Measurements from ENCODE around the gene MYO1H.

MYO1H gene

GRCh38 chr12:109491671-109492070 lies 144.0 kb downstream of the MYO1H start:
- no peaks in the 10 kb centered on the region for H3K27me3 ChIP-seq (ENCODE audit: low read depth, low read length)
- H3K36me3 ChIP-seq (replicated peaks; ENCODE audit: low read depth, low read length), result peaks cover 40% of the 10 kb centered on the region
- no peak overlapping the region for H3K4me3 ChIP-seq (ENCODE audit: low read length)
- no peak overlapping the region for H3K27ac ChIP-seq (ENCODE audit: low read length)
- H3K4me2 ChIP-seq (ENCODE audit: low read length), result no peak overlapping the region
- no peaks in the 10 kb centered on the region for H3K4me1 ChIP-seq (ENCODE audit: low read length)
- no peak overlapping the region for H2AFZ ChIP-seq (ENCODE audit: low read depth, low read length)
- H4K20me1 ChIP-seq (ENCODE audit: insufficient read depth, low read length), result no peaks in the 10 kb centered on the region
- no peaks in the 10 kb centered on the region for H3K9me3 ChIP-seq (ENCODE audit: insufficient read depth, low read length)
- H3K79me2 ChIP-seq (ENCODE audit: low read length), result no peaks in the 10 kb centered on the region
- no peak for TF ChIP-seq EZH2phosphoT487 (IDR thresholded peaks at IDR 0.05; ENCODE audit: low read depth)
- H3K9ac ChIP-seq (ENCODE audit: low read length), result no peak overlapping the region

GRCh38 chr12:109492371-109492770 lies 144.7 kb downstream of the MYO1H start:
- no peaks in the 10 kb centered on the region for H3K4me1 ChIP-seq (ENCODE audit: low read length)
- no peak overlapping the region for H2AFZ ChIP-seq (ENCODE audit: low read depth, low read length)
- H3K9me3 ChIP-seq (ENCODE audit: insufficient read depth, low read length), result no peaks in the 10 kb centered on the region
- no peaks in the 10 kb centered on the region for H3K27me3 ChIP-seq (ENCODE audit: low read depth, low read length)
- no peak for TF ChIP-seq CTCF (IDR thresholded peaks at IDR 0.05; ENCODE audit: low read depth, low read length)
- no peak for TF ChIP-seq EZH2phosphoT487 (IDR thresholded peaks at IDR 0.05; ENCODE audit: low read depth)
- H3K27ac ChIP-seq (ENCODE audit: low read length), result no peak overlapping the region
- no peaks in the 10 kb centered on the region for H3K79me2 ChIP-seq (ENCODE audit: low read length)
- H3K36me3 ChIP-seq (replicated peaks; ENCODE audit: low read depth, low read length), result peaks cover 37% of the 10 kb centered on the region
- H3K9ac ChIP-seq (ENCODE audit: low read length), result no peak overlapping the region
- H3K4me3 ChIP-seq (ENCODE audit: low read length), result no peak overlapping the region
- H3K4me2 ChIP-seq (ENCODE audit: low read length), result no peak overlapping the region
- no peaks in the 10 kb centered on the region for H4K20me1 ChIP-seq (ENCODE audit: insufficient read depth, low read length)

- Histone ChIP-seq H4K20me1 (ENCODE audit: insufficient read depth, low read length) (no peaks in the 10 kb centered on the region), H3K4me3 (ENCODE audit: low read length) (no peak overlapping the region), H3K36me3 (replicated peaks; ENCODE audit: low read depth, low read length) (peaks cover 30% of the 10 kb centered on the region), H3K9me3 (ENCODE audit: insufficient read depth, low read length) (no peaks in the 10 kb centered on the region), H3K9ac (ENCODE audit: low read length) (no peak overlapping the region), H3K27me3 (ENCODE audit: low read depth, low read length) (no peaks in the 10 kb centered on the region), H3K4me2 (ENCODE audit: low read length) (no peak overlapping the region), H3K79me2 (ENCODE audit: low read length) (no peaks in the 10 kb centered on the region), H2AFZ (ENCODE audit: low read depth, low read length) (no peak overlapping the region), H3K27ac (ENCODE audit: low read length) (no peak overlapping the region), H3K4me1 (ENCODE audit: low read length) (no peaks in the 10 kb centered on the region)
- no peak for TF ChIP-seq CTCF (IDR thresholded peaks at IDR 0.05; ENCODE audit: low read depth, low read length)
- no peak for TF ChIP-seq EZH2phosphoT487 (IDR thresholded peaks at IDR 0.05; ENCODE audit: low read depth)
These were observed 145.4 kb downstream of the MYO1H start for GRCh38 chr12:109493090-109493489.

- Histone ChIP-seq H3K79me2 (ENCODE audit: low read length) (no peaks in the 10 kb centered on the region), H3K9me3 (ENCODE audit: insufficient read depth, low read length) (no peaks in the 10 kb centered on the region), H3K4me2 (ENCODE audit: low read length) (no peak overlapping the region), H3K4me1 (ENCODE audit: low read length) (no peaks in the 10 kb centered on the region), H3K27ac (ENCODE audit: low read length) (no peak overlapping the region), H3K36me3 (replicated peaks; ENCODE audit: low read depth, low read length) (peaks cover 24% of the 10 kb centered on the region), H3K4me3 (ENCODE audit: low read length) (no peak overlapping the region), H4K20me1 (ENCODE audit: insufficient read depth, low read length) (no peaks in the 10 kb centered on the region), H2AFZ (ENCODE audit: low read depth, low read length) (no peak overlapping the region), H3K27me3 (ENCODE audit: low read depth, low read length) (no peaks in the 10 kb centered on the region), H3K9ac (ENCODE audit: low read length) (no peak overlapping the region)
- TF ChIP-seq EZH2phosphoT487 (IDR thresholded peaks at IDR 0.05; ENCODE audit: low read depth), result no peak
- no peak for TF ChIP-seq CTCF (IDR thresholded peaks at IDR 0.05; ENCODE audit: low read depth, low read length)
These were observed 146.2 kb downstream of the MYO1H start for GRCh38 chr12:109493938-109494337.

All from OCI-LY3 (cell line).